ENCODE results near the gene IPO8. TPM values are rescaled to one million over a fixed set of nuclear protein-coding genes. Genes with fewer than 3 reads are reported as not detected.

Gene IPO8
- total and polyA plus RNA-seq, 2 experiments from 2014 or later = 10.4 to 29.6 TPM

- no peak for DNase-seq (ENCODE audit: low read depth in 1 of 2, low spot score in 1 of 2)
- Histone ChIP-seq H3K9me3 (ENCODE audit: low read depth) (no peaks in the 10 kb centered on the region), H3K36me3 (peaks cover 14% of the 10 kb centered on the region), H3K4me3 (no peak overlapping the region), H3K27me3 (no peaks in the 10 kb centered on the region), H3K27ac (no peak overlapping the region), H3K4me1 (ENCODE audit: low read depth) (no peaks in the 10 kb centered on the region)
- TF ChIP-seq CTCF (IDR thresholded peaks at IDR 0.05; ENCODE audit: low read depth, low read length) = no peak
Observed at GRCh38 chr12:30652034-30652696, 43.5 kb downstream of the IPO8 start.

GRCh38 chr12:30646821-30647220 lies 48.8 kb downstream of the IPO8 start:
- DNase-seq (ENCODE audit: low read depth in 1 of 2, low spot score in 1 of 2) = peak in 1 of 2 donors; percentile 2
- H3K4me1 ChIP-seq (ENCODE audit: low read depth) = no peaks in the 10 kb centered on the region
- H3K27me3 ChIP-seq = no peaks in the 10 kb centered on the region
- no peak overlapping the region for H3K27ac ChIP-seq
- H3K9me3 ChIP-seq (ENCODE audit: low read depth) = no peaks in the 10 kb centered on the region
- no peak overlapping the region for H3K4me3 ChIP-seq
- peaks cover 9% of the 10 kb centered on the region for H3K36me3 ChIP-seq
- TF ChIP-seq CTCF (IDR thresholded peaks at IDR 0.05; ENCODE audit: low read depth, low read length) = no peak

- DNase-seq (ENCODE audit: low read depth in 1 of 2, low spot score in 1 of 2) = no peak
- Histone ChIP-seq H3K9me3 (ENCODE audit: low read depth) (no peaks in the 10 kb centered on the region), H3K4me1 (ENCODE audit: low read depth) (no peaks in the 10 kb centered on the region), H3K4me3 (no peak overlapping the region), H3K36me3 (peaks cover 3% of the 10 kb centered on the region), H3K27ac (no peak overlapping the region), H3K27me3 (no peaks in the 10 kb centered on the region)
- no peak for TF ChIP-seq CTCF (IDR thresholded peaks at IDR 0.05; ENCODE audit: low read depth, low read length)
Observed at GRCh38 chr12:30643366-30643765, 52.3 kb downstream of the IPO8 start.

GRCh38 chr12:30640392-30640791 lies 55.3 kb downstream of the IPO8 start:
- Histone ChIP-seq H3K27me3 (no peaks in the 10 kb centered on the region), H3K9me3 (ENCODE audit: low read depth) (no peaks in the 10 kb centered on the region), H3K4me1 (ENCODE audit: low read depth) (no peaks in the 10 kb centered on the region), H3K27ac (no peak overlapping the region), H3K4me3 (no peak overlapping the region), H3K36me3 (peaks cover 8% of the 10 kb centered on the region)
- DNase-seq (ENCODE audit: low read depth in 1 of 2, low spot score in 1 of 2) = no peak
- no peak for TF ChIP-seq CTCF (IDR thresholded peaks at IDR 0.05; ENCODE audit: low read depth, low read length)

- DNase-seq (ENCODE audit: low read depth in 1 of 2, low spot score in 1 of 2) = no peak
- no peak for TF ChIP-seq CTCF (IDR thresholded peaks at IDR 0.05; ENCODE audit: low read depth, low read length)
- H3K4me3 ChIP-seq = no peak overlapping the region
- no peaks in the 10 kb centered on the region for H3K4me1 ChIP-seq (ENCODE audit: low read depth)
- no peaks in the 10 kb centered on the region for H3K27me3 ChIP-seq
- H3K27ac ChIP-seq = no peak overlapping the region
- H3K9me3 ChIP-seq (ENCODE audit: low read depth) = no peaks in the 10 kb centered on the region
- H3K36me3 ChIP-seq = peaks cover 16% of the 10 kb centered on the region
Observed at GRCh38 chr12:30635385-30635784, 60.3 kb downstream of the IPO8 start.
